Coronary artery (tissue), 2 donors: ENCODE measurements around the gene LDLRAD1.
"Not testable (repeated sequence)": the region's sequence is repeated elsewhere in the genome, so short reads cannot be mapped to it uniquely, and the experiment has no call there.

Source experiments
- DNase-seq: peaks from one replicate; pipeline ENCODE4 v3.0.0-alpha.2; 2017; ENCODE audit warnings: low spot score
- H3K27ac ChIP-seq, 2 donors: fragments of 200-600 bp; sonication (generic); one replicate each; pipeline ENCODE4 v1.5.1; 2016 to 2019
- H3K4me3 ChIP-seq: fragments of 200-600 bp; sonication (generic); 2 replicates; pipeline ENCODE4 v1.5.1; 2016; ENCODE audit warnings: mild to moderate bottlenecking, moderate library complexity
- TF ChIP-seq, protein P1 (sequence below): fragments of 200-600 bp; sonication (generic); IDR thresholded peaks from one replicate; pipeline ENCODE4 v1.5.1; 2019; ENCODE audit warnings: antibody characterized with exemption

The LDLRAD1 gene

DNA sequence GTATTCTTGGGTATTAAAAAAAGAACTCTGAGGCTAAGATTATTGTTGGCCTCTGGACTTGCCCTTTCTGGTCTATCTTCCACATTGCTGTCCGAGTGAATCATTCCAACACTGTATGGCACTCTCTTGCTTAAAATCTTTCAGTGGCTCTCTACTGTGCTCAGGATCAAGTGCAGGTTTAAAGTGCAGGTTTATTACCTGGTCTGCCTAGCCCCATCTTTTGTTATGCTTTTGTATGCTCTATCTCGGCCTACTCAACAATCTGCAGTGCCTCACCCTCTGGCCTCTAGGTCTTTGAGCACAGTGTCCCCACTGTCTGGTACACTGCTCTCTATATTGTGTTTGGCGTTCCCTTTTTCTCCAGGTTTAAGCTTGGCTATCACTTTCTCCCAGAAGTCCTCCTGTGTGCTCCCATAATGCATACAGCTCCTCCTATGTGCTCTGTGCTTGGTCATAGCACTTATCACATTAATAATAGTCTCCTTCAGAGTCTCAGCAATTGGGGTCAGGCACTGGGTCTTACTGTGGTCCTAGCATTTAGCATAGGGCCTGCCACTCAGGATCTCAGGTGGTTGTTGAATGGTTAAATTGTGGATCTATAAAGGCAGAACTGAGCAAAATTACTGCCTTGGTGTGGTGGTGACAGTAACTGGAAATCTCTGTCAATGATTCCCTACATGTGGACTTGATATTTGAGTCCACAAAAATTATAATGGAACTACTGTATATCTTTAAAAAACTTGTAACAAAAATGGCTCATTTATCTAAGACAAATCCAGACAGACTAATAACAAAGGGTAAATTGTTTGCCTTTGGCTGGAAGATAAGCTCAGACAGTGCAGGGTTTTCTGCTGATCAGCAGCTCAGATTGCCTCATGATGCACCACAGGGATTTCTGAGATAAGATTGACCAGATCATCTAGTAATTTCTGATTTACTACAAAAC lies 10.6 kb upstream of the LDLRAD1 start:
- Histone ChIP-seq H3K4me3 (no peak overlapping the region), H3K27ac (no peak overlapping the region)
- DNase-seq, result no peak
- TF ChIP-seq, protein P1, sequence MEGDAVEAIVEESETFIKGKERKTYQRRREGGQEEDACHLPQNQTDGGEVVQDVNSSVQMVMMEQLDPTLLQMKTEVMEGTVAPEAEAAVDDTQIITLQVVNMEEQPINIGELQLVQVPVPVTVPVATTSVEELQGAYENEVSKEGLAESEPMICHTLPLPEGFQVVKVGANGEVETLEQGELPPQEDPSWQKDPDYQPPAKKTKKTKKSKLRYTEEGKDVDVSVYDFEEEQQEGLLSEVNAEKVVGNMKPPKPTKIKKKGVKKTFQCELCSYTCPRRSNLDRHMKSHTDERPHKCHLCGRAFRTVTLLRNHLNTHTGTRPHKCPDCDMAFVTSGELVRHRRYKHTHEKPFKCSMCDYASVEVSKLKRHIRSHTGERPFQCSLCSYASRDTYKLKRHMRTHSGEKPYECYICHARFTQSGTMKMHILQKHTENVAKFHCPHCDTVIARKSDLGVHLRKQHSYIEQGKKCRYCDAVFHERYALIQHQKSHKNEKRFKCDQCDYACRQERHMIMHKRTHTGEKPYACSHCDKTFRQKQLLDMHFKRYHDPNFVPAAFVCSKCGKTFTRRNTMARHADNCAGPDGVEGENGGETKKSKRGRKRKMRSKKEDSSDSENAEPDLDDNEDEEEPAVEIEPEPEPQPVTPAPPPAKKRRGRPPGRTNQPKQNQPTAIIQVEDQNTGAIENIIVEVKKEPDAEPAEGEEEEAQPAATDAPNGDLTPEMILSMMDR, result no peak

DNA sequence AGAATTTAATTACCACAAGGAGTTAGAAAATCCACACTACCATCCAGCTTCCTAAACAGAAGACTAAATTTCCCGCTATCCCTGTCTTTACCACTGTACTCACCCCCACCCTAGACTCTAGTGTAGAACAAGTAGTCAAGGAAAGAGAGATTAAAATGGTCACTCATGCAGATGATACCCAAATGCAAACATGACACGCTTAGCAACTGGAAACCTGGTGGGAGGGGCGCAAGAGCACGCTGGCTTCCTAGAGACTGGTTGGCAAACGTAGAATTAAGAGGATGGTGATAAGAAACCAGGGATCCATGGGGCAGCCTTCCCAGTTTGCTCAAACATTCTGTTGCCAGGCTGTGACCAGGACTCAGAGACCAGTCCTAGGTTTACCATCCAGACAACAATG lies 9.9 kb upstream of the LDLRAD1 start:
- TF ChIP-seq, protein P1, result no peak
- DNase-seq, result no peak
- H3K27ac ChIP-seq, result no peak overlapping the region
- no peak overlapping the region for H3K4me3 ChIP-seq

DNA sequence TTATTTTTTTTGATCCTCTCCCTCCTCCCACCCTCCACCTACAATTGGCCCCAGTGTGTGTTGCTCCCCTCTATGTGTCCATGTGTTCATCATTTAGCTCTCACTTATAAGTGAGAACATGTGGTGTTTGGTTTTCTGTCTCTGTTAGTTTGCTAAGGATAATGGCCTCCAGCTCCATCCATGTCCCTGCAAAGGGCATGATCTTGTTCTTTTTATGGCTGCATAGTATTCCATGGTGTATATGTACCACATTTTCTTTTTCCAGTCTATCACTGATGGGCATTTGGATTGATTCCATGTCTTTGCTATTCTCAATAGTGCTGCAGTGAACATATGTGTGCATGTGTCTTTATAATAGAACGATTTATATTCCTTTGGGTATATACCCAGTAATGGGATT lies 6.8 kb upstream of the LDLRAD1 start:
- not testable (repeated sequence) for H3K27ac ChIP-seq, DNase-seq, H3K4me3 ChIP-seq

DNA sequence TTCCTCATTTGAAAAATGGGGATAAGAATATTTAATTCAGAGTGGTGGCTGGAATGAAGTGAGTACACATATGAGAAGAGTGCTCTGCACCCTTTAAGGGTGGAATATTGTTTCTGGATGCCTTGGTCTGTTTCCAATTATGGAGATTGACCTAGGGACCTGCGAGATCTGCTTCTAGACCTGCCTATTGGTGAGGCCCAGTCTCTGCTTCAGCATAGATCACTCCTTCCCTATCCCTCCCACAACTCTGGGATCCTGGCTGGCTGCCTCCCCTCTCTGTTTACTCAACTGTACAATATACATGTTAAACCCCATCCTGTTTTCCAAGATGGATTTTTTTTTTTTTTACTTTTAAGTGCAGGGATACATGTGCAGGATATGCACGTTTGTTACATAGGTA lies 6.4 kb upstream of the LDLRAD1 start:
- Histone ChIP-seq H3K27ac (no peak overlapping the region), H3K4me3 (no peak overlapping the region)
- TF ChIP-seq, protein P1, result no peak
- DNase-seq, result no peak

DNA sequence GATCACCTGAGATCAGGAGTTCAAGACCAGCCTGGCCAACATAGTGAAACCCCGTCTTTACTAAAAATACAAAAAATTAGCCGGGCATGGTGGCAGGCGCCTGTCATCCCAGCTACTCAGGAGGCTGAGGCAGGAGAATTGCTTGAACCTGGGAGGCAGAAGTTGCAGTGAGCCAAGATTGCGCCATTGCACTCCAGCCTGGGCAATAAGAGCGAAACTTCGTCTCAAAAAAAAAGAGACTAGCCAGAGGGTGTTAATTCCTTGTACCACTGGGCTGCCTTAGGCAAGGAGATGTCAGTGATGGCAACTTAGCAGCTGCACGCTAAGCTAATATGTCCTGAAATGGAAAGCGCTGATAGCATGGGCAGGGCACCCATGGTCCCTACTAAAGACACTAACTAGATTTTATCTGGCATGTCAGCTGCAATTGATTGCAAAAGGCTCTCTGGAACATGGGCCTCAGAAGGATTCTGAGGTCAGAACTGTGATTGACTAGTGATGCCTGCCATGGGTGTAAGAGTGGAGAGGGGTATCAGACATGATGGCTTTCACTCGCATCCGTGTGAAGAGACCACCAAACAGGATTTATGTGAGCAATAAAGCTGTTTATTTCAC lies 1.7 kb upstream of the LDLRAD1 start:
- not testable (repeated sequence) for H3K4me3 ChIP-seq, DNase-seq, H3K27ac ChIP-seq

DNA sequence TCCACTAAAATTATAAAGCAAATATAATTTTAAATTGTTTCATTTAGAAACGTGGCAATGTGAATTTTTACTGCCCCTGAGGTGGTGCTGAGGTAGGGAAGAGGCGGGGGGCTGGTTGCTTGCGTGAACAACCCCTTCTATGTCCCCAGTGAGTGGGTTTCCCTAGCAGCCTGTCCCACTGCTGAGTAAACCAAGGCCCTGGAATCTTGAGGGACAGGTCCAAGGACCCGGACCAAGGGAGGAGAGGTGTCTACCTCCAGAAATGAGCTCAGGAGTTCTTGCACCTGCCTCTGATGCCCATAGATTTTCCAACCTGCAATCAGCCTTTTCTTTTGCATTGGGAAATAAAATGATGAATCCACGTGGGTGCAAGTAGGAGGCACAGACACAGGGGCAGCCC lies 649 bp upstream of the LDLRAD1 start:
- Histone ChIP-seq H3K27ac (no peak overlapping the region), H3K4me3 (no peak overlapping the region)
- TF ChIP-seq, protein P1, result no peak
- DNase-seq, result no peak

DNA sequence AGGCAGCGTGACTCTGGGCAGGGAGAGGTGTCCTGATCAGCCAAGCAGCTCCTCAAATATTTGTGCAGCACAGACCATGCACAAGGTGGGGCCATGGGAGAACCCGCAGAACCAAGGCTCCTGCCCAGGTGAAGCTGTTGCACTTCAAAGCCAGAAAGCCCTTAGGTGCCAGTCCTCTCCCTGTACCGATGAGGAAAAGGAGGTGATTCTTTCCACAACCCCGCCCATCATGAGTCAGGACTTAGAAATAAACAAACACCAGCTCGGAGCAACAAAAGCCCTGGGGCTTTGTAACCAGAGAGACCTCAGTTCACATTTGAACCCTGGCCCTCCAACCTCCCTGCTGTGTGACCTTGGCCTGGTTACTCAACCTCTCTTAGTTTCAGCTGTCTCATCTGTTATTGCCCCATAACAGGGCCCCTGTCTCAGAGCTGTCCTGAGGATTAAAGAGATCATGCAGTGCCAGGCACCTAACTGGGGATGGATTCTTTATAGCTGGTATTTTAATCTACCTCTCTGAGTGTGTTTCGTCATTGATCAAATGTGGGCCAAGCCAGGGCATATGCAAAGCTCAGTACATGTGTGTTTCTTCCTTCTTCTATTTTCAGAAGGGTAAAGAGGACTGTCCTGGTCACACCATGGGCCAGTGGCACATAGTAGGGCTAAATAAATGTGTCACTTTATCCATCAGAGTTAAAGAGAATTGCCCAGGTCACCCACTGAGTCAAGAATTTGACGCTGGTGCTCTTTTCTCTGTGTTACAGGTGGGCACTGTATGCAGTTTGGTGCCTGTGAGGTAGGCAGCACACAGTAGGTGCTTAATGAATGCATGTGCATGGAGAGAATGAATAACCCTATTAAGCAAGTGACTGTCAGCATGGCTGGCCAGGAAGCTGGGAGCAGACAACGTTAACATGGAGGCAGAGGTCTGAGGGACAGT lies 1.4 kb downstream of the LDLRAD1 start:
- TF ChIP-seq, protein P1, result no peak
- H3K4me3 ChIP-seq, result no peak overlapping the region
- no peak overlapping the region for H3K27ac ChIP-seq
- no peak for DNase-seq
